ENCODE measurements around the gene PTPN6. TPM values are rescaled to one million over a fixed set of nuclear protein-coding genes. Genes with fewer than 3 reads are reported as not detected.

PTPN6 gene
- total and polyA plus RNA-seq, 2 donors from 2014 or later: 38.0 to 70.8 TPM

DNA sequence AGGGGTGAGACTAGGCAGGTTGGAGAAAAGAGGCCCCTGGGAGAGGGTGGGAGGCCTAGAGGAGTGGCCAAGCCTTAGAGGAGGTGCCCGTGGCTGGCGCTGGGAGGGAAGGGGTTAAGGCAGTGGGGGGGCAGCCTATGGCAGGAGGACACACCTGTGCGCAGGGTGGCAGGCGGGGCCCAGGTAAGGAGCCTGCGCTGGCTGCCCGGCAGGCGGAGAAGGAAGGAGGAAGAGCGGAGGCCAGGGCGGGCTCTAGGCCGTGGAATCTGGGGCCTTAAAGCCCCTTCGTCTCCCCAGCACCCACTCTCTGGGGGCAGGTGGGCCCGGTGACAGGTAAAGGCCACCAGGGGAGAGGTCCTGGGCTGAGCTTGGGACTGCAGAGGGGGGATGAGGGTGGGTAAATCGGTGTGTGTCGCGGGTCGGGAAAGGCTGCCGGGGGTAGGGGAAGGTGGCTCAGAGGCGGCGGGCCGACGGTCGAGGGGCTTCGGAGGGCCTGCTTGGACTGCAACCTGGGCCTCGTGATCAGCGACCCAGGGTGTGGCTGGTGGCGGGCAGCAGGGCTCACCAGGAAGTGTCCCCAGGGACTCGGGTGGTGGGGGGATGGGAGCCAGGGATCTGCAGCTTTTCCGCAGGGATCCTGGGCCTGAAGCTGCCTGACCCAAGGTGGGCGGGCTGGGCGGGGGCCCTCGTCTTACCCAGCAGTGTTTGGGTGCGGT is 12.0 kb downstream of the PTPN6 start:
- Histone ChIP-seq H3K9ac (ENCODE audit: low read length in 3 of 3) (peak overlapping the region in 1 of 3 donors; percentile 58), H3K4me3 (ENCODE audit: low read length in 3 of 3) (peak overlapping the region in 2 of 3 donors; percentile 11 to 44)

GRCh38 chr12:6963791-6964413 is 12.7 kb downstream of the PTPN6 start:
- H3K9me3 ChIP-seq (ENCODE audit: control insufficient read depth in 2 of 3, insufficient read depth in 1 of 3, low read length in 3 of 3): no peaks in the 10 kb centered on the region
- H3K27me3 ChIP-seq (ENCODE audit: control insufficient read depth, insufficient read depth, low read length): no peaks in the 10 kb centered on the region
- TF ChIP-seq, protein P1, sequence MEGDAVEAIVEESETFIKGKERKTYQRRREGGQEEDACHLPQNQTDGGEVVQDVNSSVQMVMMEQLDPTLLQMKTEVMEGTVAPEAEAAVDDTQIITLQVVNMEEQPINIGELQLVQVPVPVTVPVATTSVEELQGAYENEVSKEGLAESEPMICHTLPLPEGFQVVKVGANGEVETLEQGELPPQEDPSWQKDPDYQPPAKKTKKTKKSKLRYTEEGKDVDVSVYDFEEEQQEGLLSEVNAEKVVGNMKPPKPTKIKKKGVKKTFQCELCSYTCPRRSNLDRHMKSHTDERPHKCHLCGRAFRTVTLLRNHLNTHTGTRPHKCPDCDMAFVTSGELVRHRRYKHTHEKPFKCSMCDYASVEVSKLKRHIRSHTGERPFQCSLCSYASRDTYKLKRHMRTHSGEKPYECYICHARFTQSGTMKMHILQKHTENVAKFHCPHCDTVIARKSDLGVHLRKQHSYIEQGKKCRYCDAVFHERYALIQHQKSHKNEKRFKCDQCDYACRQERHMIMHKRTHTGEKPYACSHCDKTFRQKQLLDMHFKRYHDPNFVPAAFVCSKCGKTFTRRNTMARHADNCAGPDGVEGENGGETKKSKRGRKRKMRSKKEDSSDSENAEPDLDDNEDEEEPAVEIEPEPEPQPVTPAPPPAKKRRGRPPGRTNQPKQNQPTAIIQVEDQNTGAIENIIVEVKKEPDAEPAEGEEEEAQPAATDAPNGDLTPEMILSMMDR (IDR thresholded peaks at IDR 0.05; ENCODE audit: borderline replicate concordance, extremely low read depth, insufficient read depth): no peak
- peaks cover 7 to 37% (median 27%) of the 10 kb centered on the region in 3 donors for H3K36me3 ChIP-seq (ENCODE audit: control insufficient read depth in 2 of 3, insufficient read depth in 3 of 3, low read length in 3 of 3)
- H3K27ac ChIP-seq (ENCODE audit: low read depth in 2 of 2, low read length in 2 of 2): peak overlapping the region; percentile 9 to 57
- H3K4me1 ChIP-seq (ENCODE audit: control insufficient read depth in 2 of 3, insufficient read depth in 2 of 3, low read depth in 1 of 3, low read length in 3 of 3): peaks cover 0 to 28% (median 13%) of the 10 kb centered on the region in 3 donors
- DNase-seq (peak in 1 of 5 donors; percentile 63), FAIRE-seq (no peak)
- intact Hi-C loops (cut with DNase I): no loop called here
- H3K4me3 ChIP-seq (ENCODE audit: low read length in 3 of 3): peak overlapping the region; percentile 11 to 46 (median 25)
- peak overlapping the region in 1 of 3 donors; percentile 77 for H3K9ac ChIP-seq (ENCODE audit: low read length in 3 of 3)

More for the DNA sequence above, 12.0 kb downstream of the PTPN6 start:
- peaks cover 4 to 30% (median 21%) of the 10 kb centered on the region in 3 donors for H3K36me3 ChIP-seq (ENCODE audit: control insufficient read depth in 2 of 3, insufficient read depth in 3 of 3, low read length in 3 of 3)
- DNase-seq (peak; percentile 74 to 90 (median 77)), FAIRE-seq (no peak)
- H3K4me1 ChIP-seq (ENCODE audit: control insufficient read depth in 2 of 3, insufficient read depth in 2 of 3, low read depth in 1 of 3, low read length in 3 of 3): peaks cover 0 to 26% (median 13%) of the 10 kb centered on the region in 3 donors
- H3K9me3 ChIP-seq (ENCODE audit: control insufficient read depth in 2 of 3, insufficient read depth in 1 of 3, low read length in 3 of 3): no peaks in the 10 kb centered on the region
- no peaks in the 10 kb centered on the region for H3K27me3 ChIP-seq (ENCODE audit: control insufficient read depth, insufficient read depth, low read length)
- peak overlapping the region; percentile 71 to 80 for H3K27ac ChIP-seq (ENCODE audit: low read depth in 2 of 2, low read length in 2 of 2)
- intact Hi-C loops (cut with DNase I): no loop called here
- TF ChIP-seq, protein P1 (IDR thresholded peaks at IDR 0.05; ENCODE audit: borderline replicate concordance, extremely low read depth, insufficient read depth): no peak

GRCh38 chr12:6964605-6965025 is 13.5 kb downstream of the PTPN6 start:
- Histone ChIP-seq H3K27me3 (ENCODE audit: control insufficient read depth, insufficient read depth, low read length) (no peaks in the 10 kb centered on the region), H3K4me1 (ENCODE audit: control insufficient read depth in 2 of 3, insufficient read depth in 2 of 3, low read depth in 1 of 3, low read length in 3 of 3) (peaks cover 4 to 32% (median 13%) of the 10 kb centered on the region in 3 donors), H3K4me3 (ENCODE audit: low read length in 3 of 3) (peak overlapping the region in 1 of 3 donors; percentile 46), H3K36me3 (ENCODE audit: control insufficient read depth in 2 of 3, insufficient read depth in 3 of 3, low read length in 3 of 3) (peaks cover 7 to 42% (median 27%) of the 10 kb centered on the region in 3 donors), H3K9ac (ENCODE audit: low read length in 3 of 3) (peak overlapping the region in 1 of 3 donors; percentile 77), H3K9me3 (ENCODE audit: control insufficient read depth in 2 of 3, insufficient read depth in 1 of 3, low read length in 3 of 3) (no peaks in the 10 kb centered on the region), H3K27ac (ENCODE audit: low read depth in 2 of 2, low read length in 2 of 2) (peak overlapping the region; percentile 58 to 82)
- FAIRE-seq (no peak), DNase-seq (no peak)
- intact Hi-C loops (cut with DNase I): no loop called here
- TF ChIP-seq, protein P1 (IDR thresholded peaks at IDR 0.05; ENCODE audit: borderline replicate concordance, extremely low read depth, insufficient read depth): no peak

Measured in kidney (tissue), 14 donors.